ENCODE measurements around the gene MKNK1. TPM values are rescaled to one million over a fixed set of nuclear protein-coding genes. Genes with fewer than 3 reads are reported as not detected.

Gene MKNK1
- total and polyA plus RNA-seq, 4 donors, result 29.4 to 83.5 (median 62.8) TPM

DNA sequence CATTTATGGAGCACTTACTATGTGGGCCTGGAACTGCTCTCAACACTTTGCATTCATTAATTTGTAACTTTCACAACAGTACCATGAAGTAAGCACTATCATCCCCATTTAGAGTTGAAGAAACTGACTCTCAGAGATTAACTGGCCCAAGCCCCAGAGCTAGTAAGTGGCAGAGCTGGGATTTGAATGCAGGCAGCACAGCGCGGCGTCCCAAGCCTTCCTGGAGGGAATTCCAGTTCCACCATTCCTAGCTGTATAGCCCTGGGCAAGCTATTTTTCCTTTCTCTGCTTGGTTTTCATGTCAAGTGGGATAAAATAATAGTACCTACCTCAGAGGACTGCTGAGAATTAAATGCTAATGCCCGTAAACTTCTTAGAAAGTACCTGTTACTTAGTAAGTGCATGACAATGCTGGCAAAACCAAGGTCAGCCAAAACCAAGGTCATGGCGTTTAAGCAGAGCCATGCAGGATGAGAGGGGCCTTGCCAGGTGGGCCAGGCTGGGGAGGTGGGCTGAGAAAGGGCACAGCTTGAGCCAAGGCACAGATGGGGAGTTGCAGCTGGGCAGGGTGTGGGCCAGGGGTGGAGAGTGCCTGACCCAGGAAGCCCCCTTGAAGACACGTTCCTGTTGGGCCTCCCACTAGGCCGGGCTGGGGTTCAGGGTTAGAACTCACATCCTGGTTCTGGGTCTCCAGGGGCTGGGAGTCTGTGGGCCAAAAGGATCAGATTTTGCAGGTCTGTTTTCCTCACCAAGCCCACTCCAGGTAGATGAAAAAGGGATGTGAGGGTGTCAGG lies 48.0 kb downstream of the MKNK1 start:
- TF ChIP-seq, protein P1, sequence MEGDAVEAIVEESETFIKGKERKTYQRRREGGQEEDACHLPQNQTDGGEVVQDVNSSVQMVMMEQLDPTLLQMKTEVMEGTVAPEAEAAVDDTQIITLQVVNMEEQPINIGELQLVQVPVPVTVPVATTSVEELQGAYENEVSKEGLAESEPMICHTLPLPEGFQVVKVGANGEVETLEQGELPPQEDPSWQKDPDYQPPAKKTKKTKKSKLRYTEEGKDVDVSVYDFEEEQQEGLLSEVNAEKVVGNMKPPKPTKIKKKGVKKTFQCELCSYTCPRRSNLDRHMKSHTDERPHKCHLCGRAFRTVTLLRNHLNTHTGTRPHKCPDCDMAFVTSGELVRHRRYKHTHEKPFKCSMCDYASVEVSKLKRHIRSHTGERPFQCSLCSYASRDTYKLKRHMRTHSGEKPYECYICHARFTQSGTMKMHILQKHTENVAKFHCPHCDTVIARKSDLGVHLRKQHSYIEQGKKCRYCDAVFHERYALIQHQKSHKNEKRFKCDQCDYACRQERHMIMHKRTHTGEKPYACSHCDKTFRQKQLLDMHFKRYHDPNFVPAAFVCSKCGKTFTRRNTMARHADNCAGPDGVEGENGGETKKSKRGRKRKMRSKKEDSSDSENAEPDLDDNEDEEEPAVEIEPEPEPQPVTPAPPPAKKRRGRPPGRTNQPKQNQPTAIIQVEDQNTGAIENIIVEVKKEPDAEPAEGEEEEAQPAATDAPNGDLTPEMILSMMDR (IDR thresholded peaks at IDR 0.05; ENCODE audit: control extremely low read depth, extremely low read depth), result no peak
- H3K36me3 ChIP-seq (ENCODE audit: control insufficient read depth in 4 of 4, insufficient read depth in 4 of 4, low read length in 4 of 4), result peaks cover 0 to 20% (median 2%) of the 10 kb centered on the region in 4 donors
- no peak overlapping the region for H3K9ac ChIP-seq (ENCODE audit: insufficient read depth in 1 of 2, low read length in 2 of 2)
- ATAC-seq (ENCODE audit: insufficient read depth, low FRiP score), result no peak
- H3K4me3 ChIP-seq, result no peak overlapping the region
- WGBS, 2 donors, result 88 to 92% methylated on average over 7 of the region's 7 CpGs
- H3K27ac ChIP-seq (ENCODE audit: low read depth in 1 of 2, low read length in 1 of 2), result no peak overlapping the region
- DNase-seq, result no peak
- no peaks in the 10 kb centered on the region for H3K27me3 ChIP-seq (ENCODE audit: control insufficient read depth in 3 of 3, insufficient read depth in 3 of 3, low read length in 2 of 3)
- H3K9me3 ChIP-seq (ENCODE audit: control insufficient read depth in 4 of 4, insufficient read depth in 3 of 4, low read length in 3 of 4), result peaks cover 0 to 2% (median 0%) of the 10 kb centered on the region in 4 donors
- H3K4me1 ChIP-seq (ENCODE audit: control insufficient read depth in 5 of 5, insufficient read depth in 5 of 5, low read length in 5 of 5), result peaks cover 0 to 2% (median 0%) of the 10 kb centered on the region in 5 donors

DNA sequence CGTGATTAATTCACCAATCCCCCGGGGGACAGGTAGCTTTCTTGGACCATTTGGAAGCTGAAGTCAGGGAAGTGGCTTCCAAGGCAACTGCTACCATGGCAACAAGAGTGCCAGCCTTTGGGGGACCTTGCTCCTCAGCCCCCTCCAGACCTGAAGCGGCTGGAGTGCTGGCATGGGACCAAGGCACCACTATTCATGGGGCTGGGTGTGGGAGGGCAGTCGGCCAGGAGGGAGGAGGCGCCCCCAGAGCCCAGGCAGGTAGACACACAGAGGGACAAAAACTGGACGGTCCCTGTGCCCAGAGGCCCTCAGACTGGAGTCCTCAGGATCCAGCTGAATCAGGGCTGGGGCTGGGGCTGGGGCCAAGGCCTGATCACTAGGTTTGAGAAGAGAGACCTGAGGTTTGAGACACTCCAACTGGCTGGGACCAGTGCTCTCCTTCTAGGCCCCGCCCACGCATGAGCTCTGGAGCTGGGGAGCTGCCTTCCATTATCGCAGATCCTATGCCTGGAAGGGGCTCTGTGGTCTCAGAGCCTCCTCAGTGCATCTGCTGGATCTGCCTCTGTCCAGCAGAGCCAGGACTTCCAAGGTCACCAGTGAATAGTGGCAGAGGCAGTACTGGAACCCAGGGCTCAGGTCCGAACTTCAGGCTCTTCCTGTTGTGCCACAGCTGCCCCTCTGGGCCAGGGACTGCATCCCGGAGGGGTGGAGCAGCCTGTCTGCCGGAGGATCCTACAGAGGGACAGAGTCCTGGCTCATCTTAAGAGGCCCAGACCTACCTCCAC lies 49.3 kb downstream of the MKNK1 start:
- WGBS, 2 donors, result 82 to 87% methylated on average over 12 of the region's 12 CpGs
- H3K4me3 ChIP-seq, result no peak overlapping the region
- H3K9ac ChIP-seq (ENCODE audit: insufficient read depth in 1 of 2, low read length in 2 of 2), result no peak overlapping the region
- no peak overlapping the region for H3K27ac ChIP-seq (ENCODE audit: low read depth in 1 of 2, low read length in 1 of 2)
- peaks cover 0 to 2% (median 0%) of the 10 kb centered on the region in 4 donors for H3K9me3 ChIP-seq (ENCODE audit: control insufficient read depth in 4 of 4, insufficient read depth in 3 of 4, low read length in 3 of 4)
- TF ChIP-seq, protein P1 (IDR thresholded peaks at IDR 0.05; ENCODE audit: control extremely low read depth, extremely low read depth), result no peak
- no peak for ATAC-seq (ENCODE audit: insufficient read depth, low FRiP score)
- peaks cover 0 to 12% (median 1%) of the 10 kb centered on the region in 4 donors for H3K36me3 ChIP-seq (ENCODE audit: control insufficient read depth in 4 of 4, insufficient read depth in 4 of 4, low read length in 4 of 4)
- DNase-seq, result no peak
- peaks cover 0 to 2% (median 0%) of the 10 kb centered on the region in 5 donors for H3K4me1 ChIP-seq (ENCODE audit: control insufficient read depth in 5 of 5, insufficient read depth in 5 of 5, low read length in 5 of 5)
- no peaks in the 10 kb centered on the region for H3K27me3 ChIP-seq (ENCODE audit: control insufficient read depth in 3 of 3, insufficient read depth in 3 of 3, low read length in 2 of 3)

DNA sequence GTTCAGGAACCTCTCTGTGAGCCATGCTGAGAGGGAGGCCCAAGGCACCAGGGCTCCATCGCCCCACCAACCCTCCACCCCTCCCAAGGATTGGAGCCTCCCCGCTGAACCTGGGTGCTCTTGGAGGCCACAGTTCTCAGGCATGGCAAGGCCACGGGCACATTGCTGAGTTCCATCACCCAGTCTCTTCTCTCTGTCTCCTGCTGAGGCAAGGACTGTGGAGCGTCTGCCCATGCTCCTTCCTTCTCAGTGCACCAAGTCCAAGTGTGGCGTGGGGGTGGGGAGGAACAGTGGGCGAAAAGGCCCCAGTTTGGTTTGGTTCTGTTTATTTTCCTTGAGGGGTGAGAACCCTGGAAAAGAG lies 49.9 kb downstream of the MKNK1 start:
- H3K27ac ChIP-seq (ENCODE audit: low read depth in 1 of 2, low read length in 1 of 2), result no peak overlapping the region
- WGBS, 2 donors, result 88 to 93% methylated on average over 6 of the region's 6 CpGs
- H3K36me3 ChIP-seq (ENCODE audit: control insufficient read depth in 4 of 4, insufficient read depth in 4 of 4, low read length in 4 of 4), result peaks cover 0 to 12% (median 1%) of the 10 kb centered on the region in 4 donors
- H3K4me1 ChIP-seq (ENCODE audit: control insufficient read depth in 5 of 5, insufficient read depth in 5 of 5, low read length in 5 of 5), result peaks cover 0 to 2% (median 0%) of the 10 kb centered on the region in 5 donors
- ATAC-seq (ENCODE audit: insufficient read depth, low FRiP score) (no peak), DNase-seq (no peak)
- no peak overlapping the region for H3K9ac ChIP-seq (ENCODE audit: insufficient read depth in 1 of 2, low read length in 2 of 2)
- no peak overlapping the region for H3K4me3 ChIP-seq
- H3K9me3 ChIP-seq (ENCODE audit: control insufficient read depth in 4 of 4, insufficient read depth in 3 of 4, low read length in 3 of 4), result peaks cover 0 to 2% (median 0%) of the 10 kb centered on the region in 4 donors
- peaks cover 0 to under 1% (median 0%) of the 10 kb centered on the region in 3 donors for H3K27me3 ChIP-seq (ENCODE audit: control insufficient read depth in 3 of 3, insufficient read depth in 3 of 3, low read length in 2 of 3)
- TF ChIP-seq, protein P1 (IDR thresholded peaks at IDR 0.05; ENCODE audit: control extremely low read depth, extremely low read depth), result no peak
